ENCODE results near the gene IGF1R.

The IGF1R gene

GRCh38 chr15:98888820-98889479 is 240.6 kb downstream of the IGF1R start:
- H3K36me3 Mint-ChIP-seq = no peaks in the 10 kb centered on the region
- no peaks in the 10 kb centered on the region for H3K4me1 Mint-ChIP-seq
- H3K9me3 Mint-ChIP-seq = no peaks in the 10 kb centered on the region
- H3K27ac Mint-ChIP-seq = no peak overlapping the region
- ATAC-seq (no peak), DNase-seq (ENCODE audit: low spot score in 2 of 2) (no peak)
- H3K4me3 Mint-ChIP-seq = no peak overlapping the region

GRCh38 chr15:98889930-98890695 is 241.8 kb downstream of the IGF1R start:
- DNase-seq (ENCODE audit: low spot score in 2 of 2) = no peak
- ATAC-seq = peak; percentile 74
- H3K4me1 Mint-ChIP-seq = no peaks in the 10 kb centered on the region
- no peak overlapping the region for H3K27ac Mint-ChIP-seq
- H3K9me3 Mint-ChIP-seq = no peaks in the 10 kb centered on the region
- H3K36me3 Mint-ChIP-seq = no peaks in the 10 kb centered on the region
- H3K4me3 Mint-ChIP-seq = no peak overlapping the region

GRCh38 chr15:98891301-98891700 is 243.0 kb downstream of the IGF1R start:
- no peak for ATAC-seq
- no peaks in the 10 kb centered on the region for H3K9me3 Mint-ChIP-seq

GRCh38 chr15:98893401-98893800 is 245.1 kb downstream of the IGF1R start:
- peaks cover 17% of the 10 kb centered on the region for H3K36me3 Mint-ChIP-seq
- H3K4me3 Mint-ChIP-seq = no peak overlapping the region
- ATAC-seq (no peak), DNase-seq (ENCODE audit: low spot score in 2 of 2) (no peak)
- no peaks in the 10 kb centered on the region for H3K9me3 Mint-ChIP-seq
- H3K27ac Mint-ChIP-seq = no peak overlapping the region
- no peaks in the 10 kb centered on the region for H3K4me1 Mint-ChIP-seq

More at GRCh38 chr15:98891301-98891700, 243.0 kb downstream of the IGF1R start:
- H3K4me1 Mint-ChIP-seq = no peaks in the 10 kb centered on the region
- peaks cover 3% of the 10 kb centered on the region for H3K36me3 Mint-ChIP-seq
- no peak overlapping the region for H3K27ac Mint-ChIP-seq
- DNase-seq (ENCODE audit: low spot score in 2 of 2) = no peak
- no peak overlapping the region for H3K4me3 Mint-ChIP-seq

GRCh38 chr15:98894312-98894711 is 246.0 kb downstream of the IGF1R start:
- H3K4me3 Mint-ChIP-seq = no peak overlapping the region
- H3K4me1 Mint-ChIP-seq = no peaks in the 10 kb centered on the region
- peaks cover 17% of the 10 kb centered on the region for H3K36me3 Mint-ChIP-seq
- no peak overlapping the region for H3K27ac Mint-ChIP-seq
- DNase-seq (ENCODE audit: low spot score in 2 of 2) = no peak
- H3K9me3 Mint-ChIP-seq = no peaks in the 10 kb centered on the region
- no peak for ATAC-seq

- Mint-ChIP-seq H3K27ac (no peak overlapping the region), H3K4me3 (no peak overlapping the region), H3K4me1 (peaks cover under 1% of the 10 kb centered on the region), H3K9me3 (no peaks in the 10 kb centered on the region), H3K36me3 (peaks cover 17% of the 10 kb centered on the region)
- ATAC-seq (no peak), DNase-seq (ENCODE audit: low spot score in 2 of 2) (no peak)
Measured at GRCh38 chr15:98896002-98896721, 247.8 kb downstream of the IGF1R start.

GRCh38 chr15:98896802-98897732 is 248.7 kb downstream of the IGF1R start:
- no peak overlapping the region for H3K4me3 Mint-ChIP-seq
- H3K36me3 Mint-ChIP-seq = peaks cover 17% of the 10 kb centered on the region
- peaks cover 6% of the 10 kb centered on the region for H3K4me1 Mint-ChIP-seq
- H3K27ac Mint-ChIP-seq = no peak overlapping the region
- ATAC-seq (peak; percentile 79), DNase-seq (ENCODE audit: low spot score in 2 of 2) (no peak)
- no peaks in the 10 kb centered on the region for H3K9me3 Mint-ChIP-seq

- peaks cover 6% of the 10 kb centered on the region for H3K4me1 Mint-ChIP-seq
- no peak overlapping the region for H3K4me3 Mint-ChIP-seq
- peaks cover 17% of the 10 kb centered on the region for H3K36me3 Mint-ChIP-seq
- no peak for ATAC-seq
- H3K27ac Mint-ChIP-seq = no peak overlapping the region
- H3K9me3 Mint-ChIP-seq = no peaks in the 10 kb centered on the region
- no peak for DNase-seq (ENCODE audit: low spot score in 2 of 2)
Measured at GRCh38 chr15:98898122-98898521, 249.8 kb downstream of the IGF1R start.

GRCh38 chr15:98899272-98900021 is 251.1 kb downstream of the IGF1R start:
- no peak for DNase-seq (ENCODE audit: low spot score in 2 of 2)
- Mint-ChIP-seq H3K4me1 (peaks cover 12% of the 10 kb centered on the region), H3K9me3 (no peaks in the 10 kb centered on the region), H3K4me3 (no peak overlapping the region), H3K27ac (no peak overlapping the region), H3K36me3 (peaks cover 17% of the 10 kb centered on the region)
- no peak for ATAC-seq

- H3K9me3 Mint-ChIP-seq = no peaks in the 10 kb centered on the region
- DNase-seq (ENCODE audit: low spot score in 2 of 2) (no peak), ATAC-seq (no peak)
- no peak overlapping the region for H3K4me3 Mint-ChIP-seq
- H3K27ac Mint-ChIP-seq = no peak overlapping the region
- peaks cover 12% of the 10 kb centered on the region for H3K4me1 Mint-ChIP-seq
- H3K36me3 Mint-ChIP-seq = peaks cover 17% of the 10 kb centered on the region
Measured at GRCh38 chr15:98900356-98900755, 252.0 kb downstream of the IGF1R start.

- Mint-ChIP-seq H3K4me1 (peaks cover 12% of the 10 kb centered on the region), H3K4me3 (no peak overlapping the region), H3K36me3 (peaks cover 12% of the 10 kb centered on the region), H3K27ac (peak overlapping the region; percentile 7), H3K9me3 (no peaks in the 10 kb centered on the region)
- DNase-seq (ENCODE audit: low spot score in 2 of 2) = no peak
- peak; percentile 46 for ATAC-seq
Measured at GRCh38 chr15:98901434-98902072, 253.2 kb downstream of the IGF1R start.

- DNase-seq (ENCODE audit: low spot score in 2 of 2) (no peak), ATAC-seq (no peak)
- Mint-ChIP-seq H3K36me3 (no peaks in the 10 kb centered on the region), H3K4me3 (no peak overlapping the region), H3K9me3 (no peaks in the 10 kb centered on the region), H3K4me1 (peaks cover 12% of the 10 kb centered on the region), H3K27ac (no peak overlapping the region)
Measured at GRCh38 chr15:98902931-98903330, 254.6 kb downstream of the IGF1R start.

GRCh38 chr15:98903377-98904018 is 255.2 kb downstream of the IGF1R start:
- Mint-ChIP-seq H3K9me3 (no peaks in the 10 kb centered on the region), H3K27ac (no peak overlapping the region), H3K36me3 (no peaks in the 10 kb centered on the region), H3K4me3 (no peak overlapping the region), H3K4me1 (peaks cover 12% of the 10 kb centered on the region)
- no peak for DNase-seq (ENCODE audit: low spot score in 2 of 2)
- peak; percentile 24 for ATAC-seq
